ENCODE data around the gene ARHGAP23. TPM values are rescaled to one million over a fixed set of nuclear protein-coding genes. Genes with fewer than 3 reads are reported as not detected.
"Not testable (repeated sequence)": the region's sequence is repeated elsewhere in the genome, so short reads cannot be mapped to it uniquely, and the experiment has no call there.

The ARHGAP23 gene
- total RNA-seq, 1 experiment from 2014 or later, result 83.5 TPM

DNA sequence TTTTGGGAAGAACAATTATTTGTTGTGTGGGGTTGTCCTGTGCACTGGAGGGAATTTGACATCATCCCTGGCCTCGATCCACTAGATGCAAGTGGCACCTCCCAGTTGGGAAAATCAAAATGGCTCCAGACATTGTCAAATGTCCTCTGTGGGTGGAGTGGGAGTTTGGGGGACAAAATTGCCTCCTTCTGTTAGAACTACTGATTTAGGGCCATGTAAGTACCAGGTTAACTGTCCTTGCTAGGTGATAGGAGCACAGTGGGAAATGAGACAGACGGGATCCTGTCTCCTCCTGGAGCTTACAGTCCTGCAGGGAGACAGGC lies 56.8 kb downstream of the ARHGAP23 start:
- Mint-ChIP-seq H3K4me3 (ENCODE audit: unreplicated experiment) (no peak overlapping the region), H3K9me3 (ENCODE audit: unreplicated experiment) (no peaks in the 10 kb centered on the region), H3K27me3 (ENCODE audit: insufficient read depth, unreplicated experiment) (no peaks in the 10 kb centered on the region), H3K27ac (ENCODE audit: unreplicated experiment) (no peak overlapping the region), H3K36me3 (ENCODE audit: insufficient read depth, unreplicated experiment) (peaks cover 37% of the 10 kb centered on the region), H3K4me1 (ENCODE audit: low read depth, unreplicated experiment) (peaks cover 21% of the 10 kb centered on the region)
- Histone ChIP-seq H3K36me3 (ENCODE audit: control insufficient read depth, insufficient read depth, low read length) (no peaks in the 10 kb centered on the region), H3K27me3 (replicated peaks; ENCODE audit: control insufficient read depth, insufficient read depth, low read length) (no peaks in the 10 kb centered on the region), H3K9me3 (no peaks in the 10 kb centered on the region), H3K4me3 (ENCODE audit: low read depth, low read length) (no peak overlapping the region), H3K4me1 (no peaks in the 10 kb centered on the region)
- no TSS peak for BruUV-seq (replicated peaks)
- TF ChIP-seq, protein P1, sequence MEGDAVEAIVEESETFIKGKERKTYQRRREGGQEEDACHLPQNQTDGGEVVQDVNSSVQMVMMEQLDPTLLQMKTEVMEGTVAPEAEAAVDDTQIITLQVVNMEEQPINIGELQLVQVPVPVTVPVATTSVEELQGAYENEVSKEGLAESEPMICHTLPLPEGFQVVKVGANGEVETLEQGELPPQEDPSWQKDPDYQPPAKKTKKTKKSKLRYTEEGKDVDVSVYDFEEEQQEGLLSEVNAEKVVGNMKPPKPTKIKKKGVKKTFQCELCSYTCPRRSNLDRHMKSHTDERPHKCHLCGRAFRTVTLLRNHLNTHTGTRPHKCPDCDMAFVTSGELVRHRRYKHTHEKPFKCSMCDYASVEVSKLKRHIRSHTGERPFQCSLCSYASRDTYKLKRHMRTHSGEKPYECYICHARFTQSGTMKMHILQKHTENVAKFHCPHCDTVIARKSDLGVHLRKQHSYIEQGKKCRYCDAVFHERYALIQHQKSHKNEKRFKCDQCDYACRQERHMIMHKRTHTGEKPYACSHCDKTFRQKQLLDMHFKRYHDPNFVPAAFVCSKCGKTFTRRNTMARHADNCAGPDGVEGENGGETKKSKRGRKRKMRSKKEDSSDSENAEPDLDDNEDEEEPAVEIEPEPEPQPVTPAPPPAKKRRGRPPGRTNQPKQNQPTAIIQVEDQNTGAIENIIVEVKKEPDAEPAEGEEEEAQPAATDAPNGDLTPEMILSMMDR (IDR thresholded peaks at IDR 0.05; ENCODE audit: insufficient read depth in 1 of 2, low read depth in 1 of 2, low read length in 1 of 2, severe bottlenecking in 1 of 2, unreplicated experiment in 1 of 2), result no peak
- intact Hi-C loops (cut with micrococcal nuclease; ENCODE audit: unreplicated experiment), result loop anchor here (1.0 to 10.0 kb wide), 3 partner anchors 41 to 130 kb away; partner anchors contain the start of gene SOCS7
- no peak for DNase-seq
- ChIA-PET CTCF (no interaction called here), POLR2A (no interaction called here)

DNA sequence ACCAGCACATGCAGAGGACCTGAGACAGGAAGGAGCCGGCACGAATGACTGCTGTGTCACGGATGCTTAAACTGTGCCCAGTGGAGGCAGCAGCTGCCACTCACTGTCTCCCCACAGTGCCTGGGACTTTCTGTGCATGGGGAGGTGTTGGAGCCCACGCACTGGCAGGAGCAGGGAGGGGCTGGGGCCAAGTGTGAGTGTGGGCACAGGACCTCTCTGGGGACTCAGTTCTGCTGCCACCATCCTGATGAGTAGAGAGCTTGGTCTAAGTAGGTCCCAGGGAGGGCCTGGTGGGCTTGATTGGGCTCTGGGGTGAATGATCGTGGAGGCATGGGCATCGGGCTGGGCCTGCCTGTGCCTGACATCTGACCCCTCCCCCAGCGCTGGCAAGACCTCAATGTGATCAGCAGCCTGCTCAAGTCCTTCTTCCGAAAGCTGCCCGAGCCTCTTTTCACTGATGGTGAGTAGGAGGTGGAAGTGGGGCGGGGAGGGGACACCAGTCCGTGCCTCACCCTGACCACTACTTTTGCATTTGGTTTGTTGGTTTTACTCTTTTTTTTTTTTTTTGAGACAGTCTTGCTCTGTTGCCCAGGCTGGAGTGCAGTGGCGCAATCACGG lies 57.5 kb downstream of the ARHGAP23 start:
- H3K4me3 ChIP-seq (ENCODE audit: low read depth, low read length); H3K36me3 ChIP-seq (ENCODE audit: control insufficient read depth, insufficient read depth, low read length); H3K27me3 ChIP-seq (replicated peaks; ENCODE audit: control insufficient read depth, insufficient read depth, low read length); H3K27ac Mint-ChIP-seq (ENCODE audit: unreplicated experiment); H3K4me1 ChIP-seq; BruUV-seq (replicated peaks); H3K9me3 Mint-ChIP-seq (ENCODE audit: unreplicated experiment); H3K9me3 ChIP-seq; POLR2A ChIA-PET; DNase-seq; H3K27me3 Mint-ChIP-seq (ENCODE audit: insufficient read depth, unreplicated experiment); H3K4me3 Mint-ChIP-seq (ENCODE audit: unreplicated experiment): not testable (repeated sequence)
- Mint-ChIP-seq H3K4me1 (ENCODE audit: low read depth, unreplicated experiment) (peaks cover 21% of the 10 kb centered on the region), H3K36me3 (ENCODE audit: insufficient read depth, unreplicated experiment) (peaks cover 37% of the 10 kb centered on the region)
- CTCF ChIA-PET, result interaction anchor here (0.7 to 0.9 kb wide), 3 partner anchors 24 to 171 kb away, joined by 3 to 4 read pairs (median 3); no protein-coding TSS in a partner anchor
- intact Hi-C loops (cut with micrococcal nuclease; ENCODE audit: unreplicated experiment), result loop anchor here (1.0 to 10.0 kb wide), 3 partner anchors 41 to 131 kb away; partner anchors contain the start of gene SOCS7

DNA sequence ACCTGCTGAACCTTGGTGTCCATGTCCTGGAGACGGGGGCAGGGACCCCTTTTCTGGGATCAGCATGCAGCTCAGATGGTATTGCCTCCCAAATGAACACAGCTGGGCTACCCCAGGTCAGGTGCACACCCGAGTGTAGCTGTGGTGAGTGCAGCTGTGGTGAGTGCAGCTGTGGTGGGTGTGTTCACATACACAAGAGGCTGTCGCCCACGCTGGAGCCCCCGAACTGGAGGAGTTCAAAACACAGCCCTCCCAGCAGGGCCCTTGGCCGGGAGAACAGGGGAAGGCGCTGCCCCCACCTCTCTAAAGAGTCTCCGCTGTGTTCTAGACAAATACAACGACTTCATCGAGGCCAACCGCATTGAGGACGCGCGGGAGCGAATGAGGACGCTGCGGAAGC lies 61.5 kb downstream of the ARHGAP23 start:
- H3K36me3 ChIP-seq (ENCODE audit: control insufficient read depth, insufficient read depth, low read length); BruUV-seq (replicated peaks); H3K4me1 Mint-ChIP-seq (ENCODE audit: low read depth, unreplicated experiment); H3K4me1 ChIP-seq; POLR2A ChIA-PET; H3K4me3 Mint-ChIP-seq (ENCODE audit: unreplicated experiment); H3K27me3 ChIP-seq (replicated peaks; ENCODE audit: control insufficient read depth, insufficient read depth, low read length); H3K4me3 ChIP-seq (ENCODE audit: low read depth, low read length); H3K27ac Mint-ChIP-seq (ENCODE audit: unreplicated experiment); DNase-seq; CTCF ChIA-PET; H3K9me3 ChIP-seq; H3K27me3 Mint-ChIP-seq (ENCODE audit: insufficient read depth, unreplicated experiment); H3K9me3 Mint-ChIP-seq (ENCODE audit: unreplicated experiment): not testable (repeated sequence)
- intact Hi-C loops (cut with micrococcal nuclease; ENCODE audit: unreplicated experiment), result loop anchor here (10.0 kb wide), 1 partner anchor 135 kb away; the partner anchor contains the start of gene SOCS7
- peaks cover 48% of the 10 kb centered on the region for H3K36me3 Mint-ChIP-seq (ENCODE audit: insufficient read depth, unreplicated experiment)

DNA sequence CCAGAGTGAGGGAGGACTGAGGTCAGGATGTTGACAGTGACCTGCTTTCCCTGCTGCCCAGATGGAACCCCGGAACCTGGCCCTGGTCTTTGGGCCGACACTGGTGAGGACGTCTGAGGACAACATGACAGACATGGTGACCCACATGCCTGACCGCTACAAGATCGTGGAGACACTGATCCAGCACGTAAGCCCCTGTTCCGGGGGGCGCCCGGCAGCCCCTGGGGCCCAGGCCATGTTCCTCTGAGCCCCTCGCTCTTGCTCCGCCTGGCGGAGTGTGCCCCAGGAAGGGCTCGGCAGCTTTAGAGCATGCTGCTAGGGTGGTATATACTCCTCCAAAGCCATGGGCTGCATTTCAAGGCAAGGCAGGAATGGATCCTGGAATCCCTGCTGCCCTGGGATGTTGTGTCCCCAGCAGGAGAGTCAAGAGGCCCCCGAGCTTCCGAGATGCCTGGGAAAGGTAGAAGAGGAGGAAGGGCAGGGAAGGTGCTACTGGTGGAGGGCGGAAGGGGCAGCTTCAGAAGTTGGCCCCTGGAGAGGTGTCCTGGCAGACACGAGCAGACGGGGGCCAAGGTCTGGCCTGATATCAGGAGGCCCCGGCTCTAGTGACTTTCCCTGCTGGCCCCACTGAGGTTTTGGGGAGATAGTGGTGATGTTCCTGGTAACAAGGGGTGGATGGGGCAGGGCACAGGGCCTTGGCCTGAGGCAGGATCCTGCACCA lies 63.2 kb downstream of the ARHGAP23 start:
- DNase-seq; H3K27me3 Mint-ChIP-seq (ENCODE audit: insufficient read depth, unreplicated experiment); H3K27ac Mint-ChIP-seq (ENCODE audit: unreplicated experiment); H3K4me1 Mint-ChIP-seq (ENCODE audit: low read depth, unreplicated experiment); BruUV-seq (replicated peaks); POLR2A ChIA-PET; H3K27me3 ChIP-seq (replicated peaks; ENCODE audit: control insufficient read depth, insufficient read depth, low read length); H3K4me1 ChIP-seq; H3K9me3 ChIP-seq; H3K36me3 ChIP-seq (ENCODE audit: control insufficient read depth, insufficient read depth, low read length); CTCF ChIA-PET; H3K9me3 Mint-ChIP-seq (ENCODE audit: unreplicated experiment); H3K4me3 Mint-ChIP-seq (ENCODE audit: unreplicated experiment); H3K4me3 ChIP-seq (ENCODE audit: low read depth, low read length): not testable (repeated sequence)
- intact Hi-C loops (cut with micrococcal nuclease; ENCODE audit: unreplicated experiment), result loop anchor here (1.0 to 2.0 kb wide), 3 partner anchors 18 to 176 kb away; no protein-coding TSS in a partner anchor
- H3K36me3 Mint-ChIP-seq (ENCODE audit: insufficient read depth, unreplicated experiment), result peaks cover 43% of the 10 kb centered on the region
